GM12878 (cell line): ENCODE measurements around the gene PRKAG2. TPM values are rescaled to one million over a fixed set of nuclear protein-coding genes. Genes with fewer than 3 reads are reported as not detected.

Source experiments
- ATAC-seq: fragments of 200-7000 bp; cut with Tn5 transposase; 3 replicates; pipeline ENCODE4 v1.9.1; 2020; ENCODE audit warnings: mild to moderate bottlenecking, moderate library complexity
- BruUV-seq: library from RNA; stranded (reverse); fragments of 400-500 nt; replicated peaks from 2 replicates; lab custom pipeline; 2021; lab: Mats Ljungman, UMichigan
- CTCF ChIA-PET: fragments of 300-600 bp; sonication (Branson Sonifier 250); formaldehyde crosslinking; extraction: SDS; loops from one replicate; lab custom pipeline; 2021; ENCODE audit warnings: inconsistent platforms; lab: Yijun Ruan, JAX
- POLR2A ChIA-PET: fragments of 350-600 bp; formaldehyde crosslinking; extraction: SDS; loops from one replicate; lab custom pipeline; 2021; ENCODE audit warnings: inconsistent platforms; lab: Charles Lee
- RAD21 ChIA-PET: fragments of 300-600 bp; sonication (Branson Sonifier 250); formaldehyde crosslinking; loops from one replicate; lab custom pipeline; 2023; ENCODE audit warnings: antibody characterized with exemption; ENCODE audit not compliant: unreplicated experiment; lab: Charles Lee
- SMC1A ChIA-PET: fragments of 300-600 bp; sonication (Branson Sonifier 250); formaldehyde crosslinking; loops from one replicate; lab custom pipeline; 2023; ENCODE audit not compliant: unreplicated experiment, uncharacterized antibody; lab: Charles Lee
- DNase-seq: peaks from one replicate; pipeline ENCODE4 v3.0.0-alpha.2; 2011; ENCODE audit warnings: low read depth, low spot score
- FAIRE-seq: peaks from 3 replicates; lab custom pipeline; 2011; peaks lifted over from hg19 to GRCh38; lab: Jason Lieb, UNC
- H2AFZ ChIP-seq: 2 replicates; pipeline ENCODE4 v1.6.0; 2011; ENCODE audit warnings: low read depth, low read length, control low read depth; ENCODE audit not compliant: control insufficient read depth
- H3K27ac ChIP-seq: 2 replicates; pipeline ENCODE4 v1.5.1; 2011; ENCODE audit warnings: control low read depth; ENCODE audit not compliant: control insufficient read depth, insufficient read depth
- H3K27me3 ChIP-seq, 2 experiments: replicated peaks in 1 of 2; 2 replicates each; pipeline versions ENCODE4 v1.6.0 to v1.6.1; 2011; ENCODE audit warnings: low read length in 1 of 2; ENCODE audit not compliant: control insufficient read depth in 2 of 2, insufficient read depth in 2 of 2
- H3K36me3 ChIP-seq, 2 experiments: 2 replicates each; pipeline ENCODE4 v1.5.1; 2011; ENCODE audit warnings: low read length in 1 of 2; ENCODE audit not compliant: control insufficient read depth in 2 of 2, insufficient read depth in 2 of 2
- H3K4me1 ChIP-seq: 2 replicates; pipeline ENCODE4 v1.6.1; 2011; ENCODE audit warnings: mild to moderate bottlenecking, low read length, moderate library complexity, mixed read lengths; ENCODE audit not compliant: control insufficient read depth, insufficient read depth
- H3K4me2 ChIP-seq: 2 replicates; pipeline ENCODE4 v1.6.0; 2011; ENCODE audit warnings: control low read depth; ENCODE audit not compliant: control insufficient read depth, insufficient read depth
- H3K4me3 ChIP-seq: fragments of 200-600 bp; sonication (generic); 2 replicates; pipeline ENCODE4 v1.5.1; 2016
- H3K79me2 ChIP-seq: 2 replicates; pipeline ENCODE4 v1.6.0; 2011; ENCODE audit warnings: low read length; ENCODE audit not compliant: control insufficient read depth, insufficient read depth
- H3K9ac ChIP-seq: 2 replicates; pipeline ENCODE4 v1.8.0; 2011; ENCODE audit warnings: low read length, control low read depth, mixed read lengths; ENCODE audit not compliant: control insufficient read depth, insufficient read depth
- H3K9me3 ChIP-seq: replicated peaks from 3 replicates; pipeline ENCODE4 v1.5.1; 2011; ENCODE audit warnings: mild to moderate bottlenecking, low read length; ENCODE audit not compliant: control insufficient read depth, insufficient read depth
- H4K20me1 ChIP-seq: 2 replicates; pipeline ENCODE4 v1.6.0; 2011; ENCODE audit not compliant: control insufficient read depth, insufficient read depth
- BRCA1 ChIP-seq: IDR thresholded peaks from 2 replicates; pipeline ENCODE4 v1.6.1; 2011; ENCODE audit warnings: low read depth, low read length, improper control_type of control experiment
- CREM ChIP-seq: IDR thresholded peaks from 2 replicates; pipeline ENCODE4 v1.6.1; 2014; ENCODE audit warnings: antibody characterized with exemption, low read depth
- EP300 ChIP-seq, 2 experiments: fragments of 150-350 bp in 1 of 2; IDR thresholded peaks; 2 replicates each; pipeline ENCODE4 v1.6.1; 2011 to 2012; ENCODE audit warnings: low read depth in 2 of 2, low read length in 2 of 2, borderline replicate concordance in 1 of 2, improper control_type of control experiment in 1 of 2, inconsistent platforms in 1 of 2; ENCODE audit not compliant: control insufficient read depth in 1 of 2
- HDAC6 ChIP-seq: fragments of 200-600 bp; sonication (generic); IDR thresholded peaks from one replicate; pipeline ENCODE4 v1.8.0; 2017; ENCODE audit warnings: antibody characterized with exemption; ENCODE audit not compliant: unreplicated experiment
- NFYB ChIP-seq: IDR thresholded peaks from 2 replicates; pipeline ENCODE4 v1.6.1; 2011; ENCODE audit warnings: low read depth, mild to moderate bottlenecking, low read length, improper control_type of control experiment, moderate library complexity; ENCODE audit not compliant: insufficient read depth
- PML ChIP-seq: IDR thresholded peaks from 2 replicates; pipeline ENCODE4 v1.6.1; 2012; ENCODE audit warnings: low read length, inconsistent platforms
- POLR2AphosphoS5 ChIP-seq: IDR thresholded peaks from 2 replicates; pipeline ENCODE4 v1.6.1; 2011; ENCODE audit warnings: mild to moderate bottlenecking, low read length, inconsistent platforms
- RAD21 ChIP-seq: IDR thresholded peaks from 2 replicates; pipeline ENCODE4 v1.6.1; 2011; ENCODE audit warnings: mild to moderate bottlenecking, low read depth, low read length, moderate library complexity; ENCODE audit not compliant: insufficient read depth
- TAF1 ChIP-seq: IDR thresholded peaks from 2 replicates; pipeline ENCODE4 v1.6.1; 2011; ENCODE audit warnings: mild to moderate bottlenecking, low read depth, low read length, borderline replicate concordance
- TARDBP ChIP-seq: IDR thresholded peaks from 2 replicates; pipeline ENCODE4 v1.6.1; 2016; ENCODE audit warnings: borderline replicate concordance
- YY1 ChIP-seq: IDR thresholded peaks from 2 replicates; pipeline ENCODE4 v1.6.1; 2011; ENCODE audit warnings: low read depth, mild to moderate bottlenecking, low read length
- WGBS: methylation state at CpG from one replicate; pipeline ENCODE4 v1.1.6; 2016; ENCODE audit warnings: low lambda C conversion rate; ENCODE audit not compliant: insufficient replicate concordance, insufficient coverage; ENCODE audit errors: missing lambda C conversion rate; 5-methylcytosine and 5-hydroxymethylcytosine counted together
- in situ Hi-C: fragments of 300-500 bp; cut with MboI; formaldehyde crosslinking; loops from 9 replicates; pipeline ENCODE4 v1.14.3; 2018; ENCODE audit warnings: mixed read lengths
- intact Hi-C: fragments of 100-400 bp; cut with micrococcal nuclease; formaldehyde crosslinking; loops from one replicate; pipeline ENCODE4 v1.14.2; 2022; ENCODE audit not compliant: unreplicated experiment
- polyA plus RNA-seq, 11 experiments: library from polyadenylated mRNA; depleted of rRNA in 4 of 11; unstranded in 6 of 11; stranded (reverse) in 5 of 11; fragments of >200 nt; fragmentation: Nextera tagmentation in 4 of 11; fragmentation: Illumina TruSeq in 1 of 11; extraction: Ambion mirVana in 4 of 11; extraction: Trizol in 1 of 11; gene quantifications; 1 replicate in 1 of 11; 2 replicates in 10 of 11; pipeline versions ENCODE4 v1.2.1 to v1.2.3, GENCODE V29; 2011 to 2016; ENCODE audit warnings: inconsistent platforms in 2 of 11, missing spikeins in 2 of 11, low read depth in 1 of 11
- total RNA-seq, 4 experiments: library from RNA; depleted of rRNA in 3 of 4; stranded (reverse); fragments of >200 nt in 3 of 4; fragmentation: Illumina TruSeq in 1 of 4; extraction: Trizol in 1 of 4; gene quantifications; 2 replicates each; pipeline versions ENCODE4 v1.2.1 to v1.2.3, GENCODE V29; 2013 to 2021
- TF ChIP-seq, protein P1 (sequence below): fragments of 450-650 bp; IDR thresholded peaks from 2 replicates; pipeline ENCODE4 v1.6.1; 2018; ENCODE audit warnings: mild to moderate bottlenecking, low read depth, moderate library complexity; ENCODE audit not compliant: partially characterized antibody

PRKAG2 gene
- total and polyA plus RNA-seq, 10 of the 15 experiments (the other 5 are each of a cell fraction or from before 2014, with no cell fraction given) = 3.4 to 8.9 (median 6.8) TPM

DNA sequence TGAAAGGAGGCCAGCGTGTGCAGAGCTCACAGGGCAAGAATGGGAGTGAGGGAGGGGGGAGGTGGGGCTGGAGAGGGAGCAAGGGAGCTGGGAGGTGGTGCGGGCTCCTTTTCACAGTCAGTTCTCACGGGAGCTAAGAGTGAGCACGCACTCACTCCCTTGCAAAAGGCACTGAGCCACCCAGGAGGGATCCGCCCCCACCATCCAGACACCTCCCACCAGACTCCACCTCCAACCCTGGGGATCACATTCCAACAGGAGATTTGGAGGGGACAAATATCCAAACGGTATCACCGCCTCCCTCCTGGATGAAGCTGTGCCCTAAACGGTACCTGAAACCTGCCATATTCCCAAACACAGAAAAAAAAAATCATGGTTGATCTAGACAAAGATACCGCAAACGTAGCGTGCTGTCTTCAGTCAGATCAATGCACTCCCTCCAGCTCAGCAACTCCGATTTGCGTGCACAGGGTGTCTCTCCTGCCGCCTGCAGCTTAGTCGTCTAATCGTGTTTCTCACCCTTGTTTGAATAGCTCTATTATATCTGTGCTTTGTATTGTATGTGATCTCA lies 20.3 kb upstream of the PRKAG2 start:
- RAD21 ChIA-PET = no interaction called here
- DNase-seq (no peak), ATAC-seq (no peak), FAIRE-seq (no peak)
- SMC1A ChIA-PET = no interaction called here
- H3K4me2 ChIP-seq = no peak overlapping the region
- H3K36me3 ChIP-seq = no peaks in the 10 kb centered on the region
- no peaks in the 10 kb centered on the region for H3K9me3 ChIP-seq
- intact Hi-C loops (no loop called here), in situ Hi-C loops (no loop called here)
- CTCF ChIA-PET = no interaction called here
- no peaks in the 10 kb centered on the region for H3K4me1 ChIP-seq
- POLR2A ChIA-PET = no interaction called here
- H3K4me3 ChIP-seq = no peak overlapping the region
- H3K9ac ChIP-seq = no peak overlapping the region
- TF ChIP-seq TAF1 = no peak
- no peak for TF ChIP-seq YY1
- TF ChIP-seq TARDBP = no peak
- no peak for TF ChIP-seq CREM
- TF ChIP-seq NFYB = no peak
- no peak for TF ChIP-seq RAD21
- TF ChIP-seq, protein P1, sequence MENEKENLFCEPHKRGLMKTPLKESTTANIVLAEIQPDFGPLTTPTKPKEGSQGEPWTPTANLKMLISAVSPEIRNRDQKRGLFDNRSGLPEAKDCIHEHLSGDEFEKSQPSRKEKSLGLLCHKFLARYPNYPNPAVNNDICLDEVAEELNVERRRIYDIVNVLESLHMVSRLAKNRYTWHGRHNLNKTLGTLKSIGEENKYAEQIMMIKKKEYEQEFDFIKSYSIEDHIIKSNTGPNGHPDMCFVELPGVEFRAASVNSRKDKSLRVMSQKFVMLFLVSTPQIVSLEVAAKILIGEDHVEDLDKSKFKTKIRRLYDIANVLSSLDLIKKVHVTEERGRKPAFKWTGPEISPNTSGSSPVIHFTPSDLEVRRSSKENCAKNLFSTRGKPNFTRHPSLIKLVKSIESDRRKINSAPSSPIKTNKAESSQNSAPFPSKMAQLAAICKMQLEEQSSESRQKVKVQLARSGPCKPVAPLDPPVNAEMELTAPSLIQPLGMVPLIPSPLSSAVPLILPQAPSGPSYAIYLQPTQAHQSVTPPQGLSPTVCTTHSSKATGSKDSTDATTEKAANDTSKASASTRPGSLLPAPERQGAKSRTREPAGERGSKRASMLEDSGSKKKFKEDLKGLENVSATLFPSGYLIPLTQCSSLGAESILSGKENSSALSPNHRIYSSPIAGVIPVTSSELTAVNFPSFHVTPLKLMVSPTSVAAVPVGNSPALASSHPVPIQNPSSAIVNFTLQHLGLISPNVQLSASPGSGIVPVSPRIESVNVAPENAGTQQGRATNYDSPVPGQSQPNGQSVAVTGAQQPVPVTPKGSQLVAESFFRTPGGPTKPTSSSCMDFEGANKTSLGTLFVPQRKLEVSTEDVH = no peak
- no peak for TF ChIP-seq HDAC6
- no peak for TF ChIP-seq POLR2AphosphoS5
- no peak for TF ChIP-seq PML
- TF ChIP-seq BRCA1 = no peak
- TF ChIP-seq EP300 (IDR thresholded peaks at IDR 0.05; ENCODE audit: borderline replicate concordance in 1 of 2, control insufficient read depth in 1 of 2, low read depth in 2 of 2, low read length in 2 of 2) = no peak
- no peaks in the 10 kb centered on the region for H4K20me1 ChIP-seq
- 77% methylated on average over 16 of the region's 16 CpGs for WGBS
- H2AFZ ChIP-seq = no peak overlapping the region
- BruUV-seq = no TSS peak
- no peak overlapping the region for H3K27ac ChIP-seq
- no peaks in the 10 kb centered on the region for H3K79me2 ChIP-seq
- peaks cover 0 to 1% of the 10 kb centered on the region in 2 experiments; a peak in 2 of 4 replicates for H3K27me3 ChIP-seq
